NB4 (cell line): Measurements from ENCODE around the gene KRT36.

ENCODE experiments used
- DNase-seq: peaks from one replicate; pipeline ENCODE4 v3.0.0; 2010; ENCODE audit warnings: low read depth
- H3K4me3 ChIP-seq: one replicate; pipeline ENCODE4 v1.5.1; 2011; ENCODE audit warnings: mild to moderate bottlenecking, low read depth, low read length, moderate library complexity
- CTCF ChIP-seq: IDR thresholded peaks from one replicate; pipeline ENCODE4 v1.5.1; 2012; ENCODE audit warnings: low read depth, low read length
- MAX ChIP-seq: IDR thresholded peaks from 2 replicates; pipeline ENCODE4 v1.6.1; 2011; ENCODE audit warnings: low read depth, low read length
- MYC ChIP-seq: IDR thresholded peaks from 2 replicates; pipeline ENCODE4 v1.6.1; 2011; ENCODE audit warnings: low read depth, low read length
- POLR2A ChIP-seq: IDR thresholded peaks from 2 replicates; pipeline ENCODE4 v1.6.1; 2011; ENCODE audit warnings: mild to moderate bottlenecking; ENCODE audit not compliant: insufficient read length; ENCODE audit errors: extremely low read depth

Gene KRT36

GRCh38 chr17:41489531-41489930 lies at the start of gene KRT36:
Gene KRT36, minus strand, starts transcription at chr17:41489910. Its CDS starts 46 bp downstream, at chr17:41489864.
- H3K4me3 ChIP-seq: no peak within 1 kb of the TSS
- no peak for DNase-seq
- TF ChIP-seq MAX (no peak), MYC (no peak), CTCF (no peak), POLR2A (no peak)

GRCh38 chr17:41539071-41539492 lies 49.4 kb upstream of the KRT36 start:
- no peak for DNase-seq
- H3K4me3 ChIP-seq: no peak overlapping the region
- TF ChIP-seq POLR2A (no peak), CTCF (no peak), MAX (no peak), MYC (no peak)

GRCh38 chr17:41538565-41538991 lies 48.9 kb upstream of the KRT36 start:
- H3K4me3 ChIP-seq: no peak overlapping the region
- DNase-seq: no peak
- TF ChIP-seq MAX (no peak), CTCF (no peak), POLR2A (no peak), MYC (no peak)

- no peak overlapping the region for H3K4me3 ChIP-seq
- TF ChIP-seq MYC (no peak), CTCF (no peak), MAX (no peak), POLR2A (no peak)
- no peak for DNase-seq
These were observed 48.3 kb upstream of the KRT36 start for GRCh38 chr17:41537990-41538389.

GRCh38 chr17:41537614-41537954 lies 47.9 kb upstream of the KRT36 start:
- H3K4me3 ChIP-seq: no peak overlapping the region
- TF ChIP-seq MAX (no peak), CTCF (no peak), MYC (no peak), POLR2A (no peak)
- DNase-seq: no peak
